ENCODE data around the gene NXPE4. TPM values are rescaled to one million over a fixed set of nuclear protein-coding genes. Genes with fewer than 3 reads are reported as not detected.
"Not testable (repeated sequence)": the region's sequence is repeated elsewhere in the genome, so short reads cannot be mapped to it uniquely, and the experiment has no call there.

The NXPE4 gene
- total RNA-seq, 1 donor from 2014 or later, result not detected

- Mint-ChIP-seq H3K36me3 (ENCODE audit: low read depth) (no peaks in the 10 kb centered on the region), H3K27ac (no peak overlapping the region), H3K4me1 (no peaks in the 10 kb centered on the region), H3K9me3 (no peaks in the 10 kb centered on the region), H3K27me3 (no peaks in the 10 kb centered on the region), H3K4me3 (no peak overlapping the region)
- DNase-seq (no peak), ATAC-seq (ENCODE audit: low read depth) (no peak)
- TF ChIP-seq, protein P1, sequence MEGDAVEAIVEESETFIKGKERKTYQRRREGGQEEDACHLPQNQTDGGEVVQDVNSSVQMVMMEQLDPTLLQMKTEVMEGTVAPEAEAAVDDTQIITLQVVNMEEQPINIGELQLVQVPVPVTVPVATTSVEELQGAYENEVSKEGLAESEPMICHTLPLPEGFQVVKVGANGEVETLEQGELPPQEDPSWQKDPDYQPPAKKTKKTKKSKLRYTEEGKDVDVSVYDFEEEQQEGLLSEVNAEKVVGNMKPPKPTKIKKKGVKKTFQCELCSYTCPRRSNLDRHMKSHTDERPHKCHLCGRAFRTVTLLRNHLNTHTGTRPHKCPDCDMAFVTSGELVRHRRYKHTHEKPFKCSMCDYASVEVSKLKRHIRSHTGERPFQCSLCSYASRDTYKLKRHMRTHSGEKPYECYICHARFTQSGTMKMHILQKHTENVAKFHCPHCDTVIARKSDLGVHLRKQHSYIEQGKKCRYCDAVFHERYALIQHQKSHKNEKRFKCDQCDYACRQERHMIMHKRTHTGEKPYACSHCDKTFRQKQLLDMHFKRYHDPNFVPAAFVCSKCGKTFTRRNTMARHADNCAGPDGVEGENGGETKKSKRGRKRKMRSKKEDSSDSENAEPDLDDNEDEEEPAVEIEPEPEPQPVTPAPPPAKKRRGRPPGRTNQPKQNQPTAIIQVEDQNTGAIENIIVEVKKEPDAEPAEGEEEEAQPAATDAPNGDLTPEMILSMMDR (IDR thresholded peaks at IDR 0.05), result no peak
- CTCF ChIA-PET, result no interaction called here
- POLR2A ChIA-PET, result no interaction called here
- intact Hi-C loops (cut with micrococcal nuclease), result no loop called here
Measured at GRCh38 chr11:114607753-114608459, 12.3 kb upstream of the NXPE4 start.

- POLR2A ChIA-PET; ATAC-seq (ENCODE audit: low read depth); intact Hi-C loops (cut with micrococcal nuclease); H3K4me3 Mint-ChIP-seq; H3K9me3 Mint-ChIP-seq; H3K36me3 Mint-ChIP-seq (ENCODE audit: low read depth); DNase-seq; H3K4me1 Mint-ChIP-seq; CTCF ChIA-PET; H3K27me3 Mint-ChIP-seq; H3K27ac Mint-ChIP-seq: not testable (repeated sequence)
Measured at GRCh38 chr11:114606802-114607075, 11.2 kb upstream of the NXPE4 start.

DNA sequence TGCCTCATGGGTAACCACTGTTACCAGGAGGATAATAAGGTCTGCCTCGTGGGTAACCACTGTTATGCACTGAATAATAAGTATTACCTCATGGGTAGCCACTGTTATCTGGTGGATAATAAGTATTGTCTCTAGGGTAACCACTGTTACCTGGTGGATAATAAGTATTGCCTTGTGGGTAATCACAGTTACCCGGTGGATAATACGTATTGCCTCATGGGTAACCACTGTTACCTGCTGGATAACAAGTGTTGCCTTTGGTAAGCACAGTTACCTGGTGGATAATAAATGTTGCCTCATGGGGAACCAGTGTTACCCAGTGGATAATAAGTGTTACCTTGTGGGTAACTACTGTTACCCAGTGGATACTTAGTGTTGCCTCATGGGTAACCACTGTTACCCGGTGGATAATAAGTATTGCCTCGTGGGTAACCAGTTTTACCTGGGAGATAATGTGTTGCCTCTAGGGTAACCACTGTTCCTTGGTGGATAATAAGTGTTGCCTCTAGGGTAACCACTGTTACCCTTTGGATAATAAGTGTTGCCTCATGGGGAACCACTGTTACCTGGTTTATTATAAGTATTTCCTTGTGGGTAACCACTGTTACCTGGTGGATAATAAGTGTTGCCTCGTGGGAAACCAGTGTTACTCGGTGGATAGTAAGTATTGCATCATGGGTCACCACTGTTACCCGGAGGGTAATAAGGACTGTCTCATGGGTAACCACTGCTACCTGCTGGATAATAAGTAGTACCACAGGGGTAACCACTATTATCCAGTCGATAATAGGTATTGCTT lies 10.6 kb upstream of the NXPE4 start:
- no peaks in the 10 kb centered on the region for H3K9me3 Mint-ChIP-seq
- no peak overlapping the region for H3K27ac Mint-ChIP-seq
- H3K4me1 Mint-ChIP-seq, result no peaks in the 10 kb centered on the region
- no peaks in the 10 kb centered on the region for H3K27me3 Mint-ChIP-seq
- no peaks in the 10 kb centered on the region for H3K36me3 Mint-ChIP-seq (ENCODE audit: low read depth)
- TF ChIP-seq, protein P1 (IDR thresholded peaks at IDR 0.05), result no peak
- ATAC-seq (ENCODE audit: low read depth), result no peak
- no peak for DNase-seq
- H3K4me3 Mint-ChIP-seq, result no peak overlapping the region
- ChIA-PET CTCF (no interaction called here), POLR2A (no interaction called here)
- intact Hi-C loops (cut with micrococcal nuclease), result no loop called here

DNA sequence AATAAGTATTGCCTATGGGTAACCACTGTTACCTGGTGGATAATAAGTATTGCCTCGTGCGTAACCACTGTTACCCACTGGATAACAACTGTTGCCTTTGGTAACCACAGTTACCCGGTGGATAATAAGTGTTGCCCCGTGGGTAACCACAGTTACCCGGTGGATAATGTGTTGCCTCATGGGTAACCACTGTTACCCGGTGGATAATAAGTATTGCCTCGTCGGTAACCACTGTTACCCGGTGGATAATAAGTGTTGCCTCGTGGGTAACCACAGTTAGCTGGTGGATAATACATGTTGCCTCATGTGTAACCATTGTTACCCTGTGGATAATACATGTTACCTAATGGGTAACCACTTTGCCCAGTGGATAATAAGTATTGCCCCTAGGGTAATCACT lies 9.8 kb upstream of the NXPE4 start:
- Mint-ChIP-seq H3K27me3 (no peaks in the 10 kb centered on the region), H3K27ac (no peak overlapping the region), H3K4me1 (no peaks in the 10 kb centered on the region), H3K36me3 (ENCODE audit: low read depth) (no peaks in the 10 kb centered on the region), H3K9me3 (no peaks in the 10 kb centered on the region), H3K4me3 (no peak overlapping the region)
- intact Hi-C loops (cut with micrococcal nuclease), result no loop called here
- ChIA-PET POLR2A (no interaction called here), CTCF (no interaction called here)
- DNase-seq, result no peak
- TF ChIP-seq, protein P1 (IDR thresholded peaks at IDR 0.05), result no peak
- no peak for ATAC-seq (ENCODE audit: low read depth)

GRCh38 chr11:114604886-114605285 lies 9.3 kb upstream of the NXPE4 start:
- no peak overlapping the region for H3K4me3 Mint-ChIP-seq
- H3K9me3 Mint-ChIP-seq, result no peaks in the 10 kb centered on the region
- H3K4me1 Mint-ChIP-seq, result no peaks in the 10 kb centered on the region
- POLR2A ChIA-PET, result no interaction called here
- ATAC-seq (ENCODE audit: low read depth) (no peak), DNase-seq (no peak)
- CTCF ChIA-PET, result no interaction called here
- TF ChIP-seq, protein P1 (IDR thresholded peaks at IDR 0.05), result no peak
- H3K27me3 Mint-ChIP-seq, result no peaks in the 10 kb centered on the region
- intact Hi-C loops (cut with micrococcal nuclease), result no loop called here
- H3K36me3 Mint-ChIP-seq (ENCODE audit: low read depth), result no peaks in the 10 kb centered on the region
- no peak overlapping the region for H3K27ac Mint-ChIP-seq

All from activated B cell treated with CpG ODN at 0.5 μM for 24 hours (primary cell).